LNCAP (cell line): ENCODE measurements around the gene HIVEP3.

Experiments used
- CTCF ChIP-seq: fragments of 450-650 bp; IDR thresholded peaks from 2 replicates; pipeline ENCODE4 v1.5.1; 2017; ENCODE audit warnings: mild to moderate bottlenecking

HIVEP3 gene

DNA sequence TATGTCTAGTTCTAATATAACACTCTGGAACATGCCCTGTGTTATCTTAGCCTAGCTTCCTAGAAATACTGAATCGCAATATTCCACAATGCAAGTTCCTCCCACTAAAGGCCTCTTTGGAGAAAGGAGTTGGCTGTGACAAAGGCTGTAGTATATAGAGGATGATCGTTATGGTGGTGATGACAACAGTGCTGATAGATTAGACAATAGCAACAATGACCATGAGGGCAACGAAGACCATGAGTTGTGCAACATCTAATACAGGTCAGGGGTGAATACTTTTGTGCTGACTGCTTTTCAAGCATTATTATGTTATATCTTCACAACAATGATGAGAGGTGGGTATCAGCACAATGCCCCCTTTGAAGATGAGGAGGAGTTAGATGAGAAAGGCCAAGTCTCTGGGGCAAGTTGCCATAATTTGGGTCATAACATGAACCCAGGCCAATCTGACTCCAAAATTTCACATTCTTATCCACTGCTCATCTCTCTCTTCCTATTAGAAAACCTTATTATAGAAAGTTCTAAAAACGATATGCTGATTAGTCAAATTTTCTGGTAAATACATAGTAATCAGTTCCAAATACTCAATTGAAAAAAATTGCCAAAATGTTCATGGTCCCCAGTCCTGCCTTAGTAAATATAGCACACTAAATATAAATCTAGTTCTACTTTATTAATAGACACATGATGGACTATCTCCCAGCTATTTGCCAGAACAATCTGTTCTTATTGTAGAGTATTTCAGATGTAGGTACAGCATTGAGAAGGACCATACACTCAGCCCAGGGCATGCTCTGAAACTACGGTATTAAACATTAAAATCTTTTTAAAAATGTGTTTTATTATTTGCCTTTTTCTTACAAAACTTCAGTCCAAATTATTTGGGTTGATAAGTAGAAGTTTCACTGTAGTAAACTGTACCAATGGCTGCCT is 37.5 kb downstream of the HIVEP3 start:
- TF ChIP-seq CTCF = no peak

GRCh38 chr1:41880261-41880660 is 38.5 kb downstream of the HIVEP3 start:
- no peak for TF ChIP-seq CTCF

DNA sequence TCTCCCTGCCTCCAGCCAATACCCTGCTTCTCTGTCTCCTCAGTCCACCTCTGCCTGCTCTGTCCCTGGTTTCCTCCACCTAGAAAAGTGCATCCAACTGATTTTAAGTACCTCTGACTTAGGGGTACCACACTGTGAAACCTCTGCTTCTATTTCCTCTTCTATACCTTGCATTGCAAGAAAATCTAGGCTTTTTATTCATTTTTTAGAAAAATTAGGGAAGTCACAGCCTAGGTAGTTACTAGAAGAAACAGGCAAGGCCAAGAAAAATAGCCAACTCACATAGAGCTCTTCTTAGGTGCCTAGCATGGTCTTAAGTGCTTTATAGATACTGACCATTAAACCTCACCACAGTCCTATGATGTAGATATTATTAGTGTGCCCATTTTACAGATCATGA is 39.1 kb downstream of the HIVEP3 start:
- TF ChIP-seq CTCF = no peak

GRCh38 chr1:41878911-41879310 is 39.8 kb downstream of the HIVEP3 start:
- TF ChIP-seq CTCF = no peak

DNA sequence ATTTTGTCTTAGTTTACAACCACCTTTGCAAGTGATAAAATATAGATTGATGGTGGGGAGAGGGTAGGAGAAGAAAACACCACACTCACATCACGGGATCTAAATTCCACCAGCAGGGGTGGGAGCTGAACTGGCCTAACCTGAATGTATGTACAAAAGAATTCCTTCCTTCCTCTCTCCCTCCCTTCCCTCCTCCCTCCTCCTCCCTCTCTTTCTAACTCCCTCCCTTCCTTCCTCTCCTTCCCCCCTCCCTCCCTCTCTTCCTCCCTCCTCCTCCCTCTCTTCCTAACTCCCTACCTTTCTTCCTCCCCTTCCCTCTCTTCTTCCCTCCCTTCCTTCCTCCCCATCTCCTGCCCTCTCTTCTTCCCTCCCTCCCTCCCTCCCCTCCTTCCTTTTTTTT is 40.2 kb downstream of the HIVEP3 start:
- no peak for TF ChIP-seq CTCF

- TF ChIP-seq CTCF = no peak
Observed at GRCh38 chr1:41876576-41877445, 41.9 kb downstream of the HIVEP3 start.

DNA sequence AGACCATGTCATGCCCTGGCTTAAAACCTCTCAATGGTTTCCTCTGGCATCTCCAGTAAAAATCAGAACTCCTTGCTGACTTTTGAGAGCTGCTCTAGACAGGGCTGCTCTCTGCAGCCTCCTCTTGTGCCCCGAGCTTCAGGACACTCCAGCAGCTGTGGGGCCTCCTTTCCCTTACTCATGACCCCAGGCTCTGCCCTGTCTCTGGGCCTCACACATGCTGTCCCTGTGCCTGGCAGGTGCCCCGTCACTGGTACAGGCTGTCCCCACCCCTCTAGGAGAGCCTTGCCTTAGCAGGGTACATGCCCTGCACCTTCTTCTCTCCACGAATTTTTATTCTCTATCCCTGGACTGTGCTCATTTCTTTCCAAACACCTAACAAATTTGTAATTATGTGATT is 43.2 kb downstream of the HIVEP3 start:
- no peak for TF ChIP-seq CTCF
